COLO668 (cell line): ENCODE results near the gene MBD3L5.
"Not testable (repeated sequence)": the region's sequence is repeated elsewhere in the genome, so short reads cannot be mapped to it uniquely, and the experiment has no call there.

Experiments used
- DNase-seq: peaks from one replicate; lab custom pipeline; 2025; ENCODE audit not compliant: unreplicated experiment; lab: John Stamatoyannopoulos, UW

Gene MBD3L5

GRCh38 chr19:7051421-7051820 lies 21.0 kb downstream of the MBD3L5 start:
- DNase-seq, result not testable (repeated sequence)

DNA sequence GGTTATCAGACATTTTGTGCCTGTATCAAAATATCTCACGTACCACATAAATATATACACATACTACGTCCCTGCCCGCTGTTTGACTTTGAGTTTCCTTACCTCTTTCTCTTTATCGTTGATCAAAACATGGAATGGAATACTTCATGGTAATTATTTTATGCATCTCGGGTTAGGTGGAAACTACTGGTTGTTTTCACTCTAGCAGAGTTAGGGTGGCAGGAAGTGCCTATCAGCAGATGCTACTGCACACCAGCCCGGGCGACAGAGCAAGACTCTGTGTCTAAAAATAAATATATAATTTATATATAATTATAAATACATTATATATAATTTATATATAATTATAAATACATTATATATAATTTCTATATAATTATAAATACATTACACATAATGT lies 22.5 kb downstream of the MBD3L5 start:
- DNase-seq, result not testable (repeated sequence)

DNA sequence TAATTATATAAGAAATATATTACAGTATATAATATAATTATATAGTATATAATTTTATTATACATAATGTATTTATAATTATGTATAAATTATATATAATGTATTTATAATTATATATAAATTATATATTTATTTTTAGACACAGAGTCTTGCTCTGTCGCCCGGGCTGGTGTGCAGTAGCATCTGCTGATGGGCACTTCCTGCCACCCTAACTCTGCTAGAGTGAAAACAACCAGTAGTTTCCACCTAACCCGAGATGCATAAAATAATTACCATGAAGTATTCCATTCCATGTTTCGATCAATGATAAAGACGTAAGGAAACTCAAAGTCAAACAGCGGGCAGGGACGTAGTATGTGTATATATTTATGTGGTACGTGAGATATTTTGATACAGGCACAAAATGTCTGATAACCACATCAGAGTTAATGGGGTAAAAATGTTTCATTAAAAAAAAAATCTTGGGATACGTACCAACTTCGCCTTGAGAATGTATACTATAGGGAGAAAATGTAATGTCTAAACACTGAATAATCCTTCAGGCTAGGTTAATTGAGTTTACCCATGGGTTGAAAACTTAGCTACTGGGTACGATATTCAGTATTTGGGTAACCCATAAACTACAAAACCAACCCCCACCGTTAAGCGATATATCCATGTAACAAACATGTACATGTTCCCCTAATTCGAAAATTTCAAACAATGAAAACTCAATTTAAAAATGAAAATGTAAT lies 24.4 kb downstream of the MBD3L5 start:
- not testable (repeated sequence) for DNase-seq

GRCh38 chr19:7055679-7056078 lies 25.3 kb downstream of the MBD3L5 start:
- not testable (repeated sequence) for DNase-seq

- DNase-seq, result not testable (repeated sequence)
These were observed 26.0 kb downstream of the MBD3L5 start for GRCh38 chr19:7056371-7056770.

DNA sequence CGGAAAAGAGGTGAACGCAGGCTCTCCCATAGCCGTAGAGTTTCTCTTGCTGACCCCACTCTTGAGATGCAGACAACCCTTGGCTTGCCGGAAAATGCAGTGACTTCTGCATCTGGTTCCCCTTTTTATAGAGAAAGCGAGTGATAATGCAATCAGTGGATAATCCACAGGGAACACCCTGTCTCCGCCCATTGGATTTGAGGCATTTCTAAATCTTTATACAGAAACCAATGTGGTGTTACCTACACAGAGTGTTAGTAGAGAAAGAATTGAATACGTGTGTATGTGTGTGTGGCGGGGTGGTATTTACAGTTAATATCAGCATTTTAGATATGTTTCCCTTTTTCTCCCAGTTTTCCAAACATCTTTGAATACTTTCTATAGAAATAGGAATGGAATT lies 28.2 kb downstream of the MBD3L5 start, which contains the start of gene MBD3L3:
Gene MBD3L3, minus strand, starts transcription at position 101 of the 400 bp plus-strand sequence. Its CDS starts 71 bp downstream, at position 30.
- DNase-seq, result not testable (repeated sequence)

- DNase-seq, result not testable (repeated sequence)
These were observed 29.6 kb downstream of the MBD3L5 start for GRCh38 chr19:7059977-7060376.

DNA sequence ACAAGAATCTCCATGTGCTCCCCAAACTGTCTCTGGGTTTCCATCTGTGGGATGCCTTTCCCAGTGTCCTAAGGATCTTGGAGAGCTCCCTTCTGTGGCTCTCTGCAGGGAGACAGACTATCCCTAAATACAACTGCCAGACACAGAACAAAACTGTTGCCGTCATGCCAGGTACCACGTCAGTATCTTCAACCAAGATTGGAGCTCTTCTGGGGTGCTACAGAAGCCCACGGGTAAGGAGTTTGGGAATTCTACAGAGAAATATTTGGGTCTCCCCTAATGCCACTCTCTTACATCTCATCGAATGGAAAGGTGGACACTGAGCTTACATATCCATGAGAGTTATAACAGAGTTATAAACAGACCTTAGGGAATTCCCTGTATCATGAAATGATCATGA lies 33.0 kb downstream of the MBD3L5 start:
- DNase-seq, result no peak

- DNase-seq, result no peak
These were observed 33.5 kb downstream of the MBD3L5 start for GRCh38 chr19:7063764-7064418.

DNA sequence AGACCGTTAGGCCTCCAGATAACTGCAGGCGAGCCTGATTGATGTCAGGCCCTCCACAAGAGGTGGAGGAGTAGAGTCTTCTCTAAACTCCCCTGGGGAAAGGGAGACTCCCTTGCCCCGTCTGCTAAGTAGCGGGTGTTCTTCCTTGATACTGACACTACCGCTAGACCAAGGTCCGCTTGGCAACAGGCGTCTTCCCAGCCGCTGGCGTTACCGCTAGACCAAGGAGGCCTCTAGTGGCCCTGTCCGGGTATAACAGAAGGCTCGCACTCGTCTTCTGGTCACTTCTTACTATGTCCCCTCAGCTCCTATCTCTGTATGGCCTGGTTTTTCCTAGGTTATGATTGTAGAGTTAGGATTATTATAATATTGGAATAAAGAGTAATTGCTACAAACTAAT lies 36.7 kb downstream of the MBD3L5 start:
- peak; percentile 19 for DNase-seq

DNA sequence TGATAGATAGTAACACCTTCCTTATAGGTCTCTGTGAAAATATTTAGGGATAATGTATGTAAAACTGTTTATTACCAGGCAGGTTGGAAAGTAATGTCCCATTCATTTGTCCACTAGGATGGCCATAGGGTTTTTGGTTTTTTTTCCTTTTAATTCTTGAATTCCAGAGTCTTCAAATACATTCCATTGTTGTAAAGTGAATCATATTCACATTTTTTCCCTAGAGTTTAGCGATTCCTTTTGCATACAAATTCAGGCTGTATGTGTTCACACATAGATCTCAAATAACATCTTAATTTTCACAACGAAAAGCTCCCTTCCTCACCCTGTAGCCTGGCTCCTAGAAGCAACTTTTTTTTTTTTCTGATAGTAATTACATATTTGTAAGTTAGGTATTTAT lies 37.3 kb downstream of the MBD3L5 start:
- DNase-seq, result no peak

GRCh38 chr19:7068599-7068998 lies 38.2 kb downstream of the MBD3L5 start:
- no peak for DNase-seq

GRCh38 chr19:7069042-7069903 lies 38.9 kb downstream of the MBD3L5 start, which contains the start of gene ZNF557:
TSS of gene ZNF557 (plus strand) at chr19:7069703. CDS start at chr19:7075075, 5,372 bp downstream.
- peak; percentile 97 for DNase-seq

- DNase-seq, result no peak
These were observed 39.5 kb downstream of the MBD3L5 start for GRCh38 chr19:7069904-7070226.

GRCh38 chr19:7072541-7072940 lies 42.2 kb downstream of the MBD3L5 start:
- DNase-seq, result no peak

GRCh38 chr19:7074705-7075282 lies 44.4 kb downstream of the MBD3L5 start:
- DNase-seq, result no peak

DNA sequence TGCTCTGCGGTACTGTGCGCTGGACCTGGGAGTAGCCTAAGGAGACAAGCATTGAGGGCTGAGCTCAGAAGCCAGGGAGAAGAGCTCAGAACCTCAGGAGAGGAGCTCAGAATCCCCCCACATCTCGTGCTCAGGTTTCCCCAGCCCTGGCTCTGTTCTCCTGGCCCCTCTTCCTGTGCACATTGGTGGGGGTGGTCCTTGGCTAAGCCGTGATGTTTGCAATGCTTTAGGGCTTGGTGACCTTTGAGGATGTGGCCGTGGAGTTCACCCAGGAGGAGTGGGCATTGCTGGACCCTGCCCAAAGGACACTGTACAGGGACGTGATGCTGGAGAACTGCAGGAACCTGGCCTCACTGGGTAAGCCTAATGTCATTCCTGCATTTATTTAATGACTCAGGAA lies 45.8 kb downstream of the MBD3L5 start:
- DNase-seq, result no peak

DNA sequence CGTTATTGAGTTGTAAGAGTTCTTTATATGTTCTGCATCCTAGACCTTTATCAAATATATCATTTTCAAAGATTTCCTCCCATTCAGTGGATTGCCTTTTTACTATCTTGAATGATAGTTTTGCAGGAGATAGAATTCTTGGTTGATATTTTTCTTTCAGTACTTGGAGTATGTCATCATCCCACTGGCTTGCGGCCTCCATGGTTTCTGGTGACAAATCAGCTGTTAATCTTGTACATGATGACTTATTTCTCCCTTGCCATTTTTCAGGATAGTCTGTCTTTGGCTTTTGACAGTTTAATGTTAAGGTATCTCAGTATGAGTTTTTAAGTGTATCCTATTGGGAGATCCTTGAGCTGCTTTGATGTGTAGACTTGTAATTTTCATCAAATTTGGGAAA lies 47.6 kb downstream of the MBD3L5 start:
- DNase-seq, result no peak
